SK-N-SH (cell line): ENCODE data around the gene RPL13. TPM values are rescaled to one million over a fixed set of nuclear protein-coding genes. Genes with fewer than 3 reads are reported as not detected.

Experiments
- CTCF ChIA-PET: fragments of 300-600, 350-600 bp; formaldehyde crosslinking; extraction: SDS; loops from one replicate; lab custom pipeline; 2021; lab: Yijun Ruan, JAX
- POLR2A ChIA-PET: fragments of 350-600 bp; sonication (Branson Sonifier 250); formaldehyde crosslinking; extraction: SDS; loops from one replicate; lab custom pipeline; 2020; ENCODE audit warnings: antibody characterized with exemption, inconsistent platforms; lab: Yijun Ruan, JAX
- DNase-seq: peaks from one replicate; pipeline ENCODE4 v3.0.0; 2012
- H2AFZ ChIP-seq: fragments of 200-600 bp; sonication (generic); 2 replicates; pipeline ENCODE4 v1.8.1; 2016; ENCODE audit warnings: antibody characterized with exemption, mild to moderate bottlenecking, low read depth
- H3F3A ChIP-seq: fragments of 200-600 bp; sonication (generic); replicated peaks from 2 replicates; pipeline ENCODE3; 2016; ENCODE audit warnings: antibody characterized with exemption, mild to moderate bottlenecking; ENCODE audit not compliant: insufficient read depth
- H3K27ac ChIP-seq, 2 experiments: fragments of 200-500 bp in 1 of 2; fragments of 200-600 bp in 1 of 2; sonication (Bioruptor generic) in 1 of 2; sonication (generic), shearing (Covaris generic) in 1 of 2; 2 replicates each; pipeline versions ENCODE4 v1.5.1 to v1.6.1; 2014 to 2016; ENCODE audit warnings: low read depth in 2 of 2, inconsistent platforms in 1 of 2, low read length in 1 of 2, mild to moderate bottlenecking in 1 of 2, mixed read lengths in 1 of 2
- H3K27me3 ChIP-seq: fragments of 200-600 bp; sonication (generic), shearing (Covaris generic); 2 replicates; pipeline ENCODE4 v1.6.1; 2016; ENCODE audit warnings: mixed run types; ENCODE audit not compliant: insufficient read depth
- H3K36me3 ChIP-seq, 2 experiments: fragments of 200-500 bp in 1 of 2; fragments of 200-600 bp in 1 of 2; sonication (Bioruptor generic) in 1 of 2; sonication (generic) in 1 of 2; replicated peaks in 1 of 2; 2 replicates each; pipeline versions ENCODE3 to v1.5.1; 2014 to 2016; ENCODE audit warnings: low read length in 1 of 2, mild to moderate bottlenecking in 1 of 2; ENCODE audit not compliant: insufficient read depth in 2 of 2, control insufficient read depth in 1 of 2
- H3K4me1 ChIP-seq, 2 experiments: fragments of 200-500 bp in 1 of 2; fragments of 200-600 bp in 1 of 2; sonication (Bioruptor generic) in 1 of 2; sonication (generic), shearing (Covaris generic) in 1 of 2; 2 replicates each; pipeline versions ENCODE4 v1.5.1 to v1.6.1; 2014 to 2016; ENCODE audit warnings: low read depth in 1 of 2, low read length in 1 of 2, mixed run types in 1 of 2; ENCODE audit not compliant: insufficient read depth in 2 of 2, control insufficient read depth in 1 of 2
- H3K4me2 ChIP-seq: fragments of 200-600 bp; sonication (generic), shearing (Covaris generic); 2 replicates; pipeline ENCODE4 v1.6.1; 2017; ENCODE audit warnings: mixed run types
- H3K4me3 ChIP-seq, 2 experiments: fragments of 200-500 bp in 1 of 2; fragments of 200-600 bp in 1 of 2; sonication (Bioruptor generic) in 1 of 2; sonication (generic), shearing (Covaris generic) in 1 of 2; 2 replicates each; pipeline versions ENCODE4 v1.5.1 to v1.8.1; 2014 to 2016; ENCODE audit warnings: low read depth in 2 of 2, inconsistent platforms in 1 of 2, low read length in 1 of 2, mild to moderate bottlenecking in 1 of 2, mixed read lengths in 1 of 2, moderate library complexity in 1 of 2
- H3K79me2 ChIP-seq: fragments of 200-600 bp; sonication (generic); 2 replicates; pipeline ENCODE4 v1.8.1; 2017; ENCODE audit warnings: mild to moderate bottlenecking; ENCODE audit not compliant: insufficient read depth
- H3K9ac ChIP-seq: fragments of 200-600 bp; sonication (generic); 2 replicates; pipeline ENCODE4 v1.6.1; 2017; ENCODE audit warnings: mixed run types
- H3K9me2 ChIP-seq: fragments of 200-600 bp; sonication (generic); 2 replicates; pipeline ENCODE4 v1.6.1; 2017; ENCODE audit warnings: mixed run types
- H3K9me3 ChIP-seq: fragments of 200-600 bp; sonication (generic); 2 replicates; pipeline ENCODE4 v1.6.1; 2017; ENCODE audit warnings: mixed run types, mild to moderate bottlenecking, moderate library complexity
- H4K20me1 ChIP-seq: fragments of 200-600 bp; sonication (generic); 2 replicates; pipeline ENCODE4 v1.6.1; 2017; ENCODE audit warnings: mild to moderate bottlenecking, mixed run types; ENCODE audit not compliant: insufficient read depth
- ELF1 ChIP-seq: IDR thresholded peaks from 2 replicates; pipeline ENCODE4 v1.4.0; 2012
- EZH2phosphoT487 ChIP-seq: fragments of 200-600 bp; sonication (generic); IDR thresholded peaks from 2 replicates; pipeline ENCODE4 v1.6.1; 2017; ENCODE audit warnings: low read depth, mixed run types, mild to moderate bottlenecking, antibody characterized with exemption, moderate library complexity, borderline replicate concordance
- MXI1 ChIP-seq: IDR thresholded peaks from 2 replicates; pipeline ENCODE4 v1.6.1; 2012; ENCODE audit warnings: mild to moderate bottlenecking, low read depth, low read length, improper control_type of control experiment
- NFIC ChIP-seq: IDR thresholded peaks from 2 replicates; pipeline ENCODE4 v1.4.0; 2012; ENCODE audit warnings: borderline replicate concordance
- RCOR1 ChIP-seq: fragments of 150-350 bp; IDR thresholded peaks from 2 replicates; pipeline ENCODE4 v1.6.1; 2017; ENCODE audit warnings: antibody characterized with exemption, low read length
- REST ChIP-seq: IDR thresholded peaks from 2 replicates; pipeline ENCODE4 v1.6.1; 2012; ENCODE audit warnings: mild to moderate bottlenecking, low read depth, low read length, moderate library complexity
- RFX5 ChIP-seq: IDR thresholded peaks from 2 replicates; pipeline ENCODE4 v1.6.1; 2012; ENCODE audit warnings: mild to moderate bottlenecking, improper control_type of control experiment, low read length
- SMC3 ChIP-seq: IDR thresholded peaks from 2 replicates; pipeline ENCODE4 v1.6.1; 2012; ENCODE audit warnings: low read depth, low read length, improper control_type of control experiment
- TCF12 ChIP-seq: IDR thresholded peaks from 2 replicates; pipeline ENCODE4 v1.4.0; 2012
- TEAD4 ChIP-seq: IDR thresholded peaks from 2 replicates; pipeline ENCODE4 v1.4.0; 2012; ENCODE audit warnings: mild to moderate bottlenecking, borderline replicate concordance; ENCODE audit not compliant: insufficient read depth
- USF2 ChIP-seq: fragments of 150-350 bp; IDR thresholded peaks from 2 replicates; pipeline ENCODE4 v1.6.1; 2017; ENCODE audit warnings: antibody characterized with exemption, low read length, low read depth, borderline replicate concordance
- WGBS: methylation state at CpG from one replicate; pipeline ENCODE4 v1.1.6; 2017; ENCODE audit warnings: low lambda C conversion rate; 5-methylcytosine and 5-hydroxymethylcytosine counted together
- polyA plus RNA-seq, 3 experiments: library from polyadenylated mRNA; depleted of rRNA; stranded (reverse); fragments of >200 nt; gene quantifications; 2 replicates each; pipeline ENCODE4 v1.2.3, GENCODE V29; 2012
- TF ChIP-seq, protein P1 (sequence below): IDR thresholded peaks from 2 replicates; pipeline ENCODE4 v1.4.0; 2012; ENCODE audit warnings: low read depth, borderline replicate concordance
- TF ChIP-seq, protein P2 (sequence below): fragments of 200-600 bp; sonication (generic); IDR thresholded peaks from 2 replicates; pipeline ENCODE4 v1.6.1; 2017; ENCODE audit warnings: antibody characterized with exemption, mild to moderate bottlenecking, moderate library complexity

The RPL13 gene
- polyA plus RNA-seq, 1 of the 3 experiments (the other 2 are of a cell fraction), result 4,635 TPM

DNA sequence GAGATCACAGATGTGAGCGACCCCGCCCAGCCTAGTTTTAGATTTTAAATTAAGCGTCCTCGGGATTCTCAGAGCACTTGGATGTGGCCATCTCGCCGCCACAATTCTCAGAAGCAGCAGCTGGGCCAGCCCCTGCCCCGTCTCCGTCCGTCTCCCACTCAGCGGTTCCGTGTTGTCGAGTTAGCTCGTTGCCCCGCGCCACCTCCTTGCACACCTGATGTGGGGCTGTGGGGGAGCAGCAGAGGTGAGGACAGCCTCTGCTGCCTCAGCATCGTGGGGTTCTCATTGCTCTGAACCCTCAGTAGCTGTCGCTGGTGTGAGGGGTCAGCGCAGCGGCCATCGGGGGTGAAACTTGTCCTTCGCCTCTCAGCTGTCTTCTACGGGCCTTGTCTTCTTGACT lies 8.2 kb upstream of the RPL13 start:
- TF ChIP-seq REST (no peak), RFX5 (no peak), SMC3 (no peak)
- H2AFZ ChIP-seq, result no peak overlapping the region
- no peaks in the 10 kb centered on the region for H3K9me3 ChIP-seq
- no peak overlapping the region for H3K4me2 ChIP-seq
- WGBS, result 95% methylated on average over 22 of the region's 22 CpGs
- no peaks in the 10 kb centered on the region for H3K79me2 ChIP-seq
- H3K9ac ChIP-seq, result no peak overlapping the region
- H3K4me1 ChIP-seq, result no peaks in the 10 kb centered on the region
- H3K27me3 ChIP-seq, result no peaks in the 10 kb centered on the region
- ChIA-PET POLR2A (no interaction called here), CTCF (interaction anchor here (1.1 to 1.4 kb wide), 3 partner anchors 15 to 219 kb away, joined by 3 to 4 read pairs (median 3); no protein-coding TSS in a partner anchor)
- H3K36me3 ChIP-seq, result peaks cover 30 to 59% of the 10 kb centered on the region in 2 experiments
- H4K20me1 ChIP-seq, result no peaks in the 10 kb centered on the region
- no peaks in the 10 kb centered on the region for H3K9me2 ChIP-seq
- H3F3A ChIP-seq, result peaks cover 19% of the 10 kb centered on the region
- H3K27ac ChIP-seq, result no peak overlapping the region
- no peak for DNase-seq
- no peak overlapping the region for H3K4me3 ChIP-seq

DNA sequence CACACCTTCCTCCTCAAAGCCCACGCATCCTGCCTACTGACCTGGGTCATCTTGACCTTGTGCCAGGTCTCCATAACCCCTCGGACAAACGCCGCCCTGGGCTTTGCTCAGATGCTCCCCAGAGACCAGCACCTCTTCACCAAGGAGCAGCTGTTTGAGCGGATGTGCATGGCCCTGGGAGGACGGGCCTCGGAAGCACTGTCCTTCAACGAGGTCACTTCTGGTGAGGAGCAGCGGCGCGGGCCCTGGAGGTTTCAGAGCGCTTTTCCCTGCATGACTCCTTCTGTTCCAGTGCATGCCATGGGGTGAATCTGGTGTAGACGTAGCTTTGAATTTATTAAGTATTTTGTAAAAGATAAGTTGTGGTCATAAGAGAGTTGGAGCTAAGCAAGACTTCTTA lies 7.6 kb upstream of the RPL13 start:
- ChIA-PET CTCF (interaction anchor here (1.1 to 1.4 kb wide), 2 partner anchors 89 to 220 kb away, joined by 3 to 4 read pairs; no protein-coding TSS in a partner anchor), POLR2A (no interaction called here)
- Histone ChIP-seq H4K20me1 (no peaks in the 10 kb centered on the region), H3K9me3 (no peaks in the 10 kb centered on the region), H3K27me3 (no peaks in the 10 kb centered on the region), H3K79me2 (no peaks in the 10 kb centered on the region), H3F3A (peaks cover 23% of the 10 kb centered on the region), H3K9me2 (no peaks in the 10 kb centered on the region), H3K4me1 (no peaks in the 10 kb centered on the region), H2AFZ (no peak overlapping the region), H3K4me2 (no peak overlapping the region), H3K9ac (no peak overlapping the region), H3K4me3 (no peak overlapping the region), H3K27ac (no peak overlapping the region), H3K36me3 (peaks cover 26 to 57% of the 10 kb centered on the region in 2 experiments)
- DNase-seq, result no peak
- WGBS, result 95% methylated on average over 11 of the region's 13 CpGs
- TF ChIP-seq RCOR1, result no peak
- no peak for TF ChIP-seq USF2
- TF ChIP-seq TEAD4, result no peak
- no peak for TF ChIP-seq NFIC
- TF ChIP-seq, protein P1, sequence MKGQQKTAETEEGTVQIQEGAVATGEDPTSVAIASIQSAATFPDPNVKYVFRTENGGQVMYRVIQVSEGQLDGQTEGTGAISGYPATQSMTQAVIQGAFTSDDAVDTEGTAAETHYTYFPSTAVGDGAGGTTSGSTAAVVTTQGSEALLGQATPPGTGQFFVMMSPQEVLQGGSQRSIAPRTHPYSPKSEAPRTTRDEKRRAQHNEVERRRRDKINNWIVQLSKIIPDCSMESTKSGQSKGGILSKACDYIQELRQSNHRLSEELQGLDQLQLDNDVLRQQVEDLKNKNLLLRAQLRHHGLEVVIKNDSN, result no peak
- no peak for TF ChIP-seq RFX5
- no peak for TF ChIP-seq EZH2phosphoT487
- no peak for TF ChIP-seq TCF12
- TF ChIP-seq MXI1, result no peak
- TF ChIP-seq, protein P2, sequence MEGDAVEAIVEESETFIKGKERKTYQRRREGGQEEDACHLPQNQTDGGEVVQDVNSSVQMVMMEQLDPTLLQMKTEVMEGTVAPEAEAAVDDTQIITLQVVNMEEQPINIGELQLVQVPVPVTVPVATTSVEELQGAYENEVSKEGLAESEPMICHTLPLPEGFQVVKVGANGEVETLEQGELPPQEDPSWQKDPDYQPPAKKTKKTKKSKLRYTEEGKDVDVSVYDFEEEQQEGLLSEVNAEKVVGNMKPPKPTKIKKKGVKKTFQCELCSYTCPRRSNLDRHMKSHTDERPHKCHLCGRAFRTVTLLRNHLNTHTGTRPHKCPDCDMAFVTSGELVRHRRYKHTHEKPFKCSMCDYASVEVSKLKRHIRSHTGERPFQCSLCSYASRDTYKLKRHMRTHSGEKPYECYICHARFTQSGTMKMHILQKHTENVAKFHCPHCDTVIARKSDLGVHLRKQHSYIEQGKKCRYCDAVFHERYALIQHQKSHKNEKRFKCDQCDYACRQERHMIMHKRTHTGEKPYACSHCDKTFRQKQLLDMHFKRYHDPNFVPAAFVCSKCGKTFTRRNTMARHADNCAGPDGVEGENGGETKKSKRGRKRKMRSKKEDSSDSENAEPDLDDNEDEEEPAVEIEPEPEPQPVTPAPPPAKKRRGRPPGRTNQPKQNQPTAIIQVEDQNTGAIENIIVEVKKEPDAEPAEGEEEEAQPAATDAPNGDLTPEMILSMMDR, result no peak
- no peak for TF ChIP-seq ELF1
- no peak for TF ChIP-seq SMC3
